ENCODE data around the gene C11orf71. TPM values are rescaled to one million over a fixed set of nuclear protein-coding genes. Genes with fewer than 3 reads are reported as not detected.
A peak's percentile ranks its signal among the peaks of the same experiment; 100 is the strongest.

The C11orf71 gene
- total and polyA plus RNA-seq, 11 donors = 2.3 to 13.4 (median 8.6) TPM

GRCh38 chr11:114367244-114367957 lies 32.9 kb downstream of the C11orf71 start:
- TF ChIP-seq CTCF (IDR thresholded peaks at IDR 0.05) (no peak), POLR2A (IDR thresholded peaks at IDR 0.05) (no peak)
- no peak overlapping the region for H3K27ac ChIP-seq

GRCh38 chr11:114366331-114367243 lies 33.7 kb downstream of the C11orf71 start:
- intact Hi-C loops (cut with DNase I) = no loop called here
- H3K4me3 ChIP-seq = no peak overlapping the region
- WGBS, 4 donors = 75 to 78% (median 77%) methylated on average over 13 of the region's 13 CpGs
- peaks cover 0 to 4% (median 0%) of the 10 kb centered on the region in 12 donors for H3K4me1 ChIP-seq
- DNase-seq (no peak), ATAC-seq (peak in 1 of 4 donors; percentile 57)
- H3K27me3 ChIP-seq = peaks cover 0 to 4% (median 0%) of the 10 kb centered on the region in 9 donors
- no peak overlapping the region for H3K27ac ChIP-seq
- peaks cover 0 to 4% (median 0%) of the 10 kb centered on the region in 12 donors for H3K9me3 ChIP-seq
- TF ChIP-seq POLR2A (IDR thresholded peaks at IDR 0.05) (no peak), CTCF (IDR thresholded peaks at IDR 0.05) (no peak)
- no peaks in the 10 kb centered on the region for H3K36me3 ChIP-seq

More at GRCh38 chr11:114367244-114367957, 32.9 kb downstream of the C11orf71 start:
- Histone ChIP-seq H3K4me3 (no peak overlapping the region), H3K36me3 (no peaks in the 10 kb centered on the region), H3K9me3 (no peaks in the 10 kb centered on the region), H3K4me1 (peaks cover 0 to 4% (median 0%) of the 10 kb centered on the region in 12 donors), H3K27me3 (peaks cover 0 to 4% (median 0%) of the 10 kb centered on the region in 9 donors)
- no peak for ATAC-seq
- no peak for DNase-seq
- WGBS, 4 donors = 62 to 72% (median 69%) methylated on average over 9 of the region's 9 CpGs
- intact Hi-C loops (cut with DNase I) = no loop called here

GRCh38 chr11:114362958-114363357 lies 37.4 kb downstream of the C11orf71 start:
- Histone ChIP-seq H3K4me1 (peaks cover 0 to 4% (median 0%) of the 10 kb centered on the region in 12 donors), H3K36me3 (no peaks in the 10 kb centered on the region), H3K9me3 (peaks cover 0 to 10% (median 0%) of the 10 kb centered on the region in 12 donors), H3K4me3 (no peak overlapping the region), H3K27me3 (no peaks in the 10 kb centered on the region), H3K27ac (no peak overlapping the region)
- intact Hi-C loops (cut with DNase I) = no loop called here
- ATAC-seq = no peak
- WGBS, 4 donors = 60 to 69% (median 64%) methylated on average over 3 of the region's 3 CpGs
- TF ChIP-seq CTCF (IDR thresholded peaks at IDR 0.05) = no peak
- DNase-seq = no peak

- no peak for ATAC-seq
- TF ChIP-seq CTCF (IDR thresholded peaks at IDR 0.05) = no peak
- TF ChIP-seq POLR2A (IDR thresholded peaks at IDR 0.05) = no peak
- peaks cover 0 to 10% (median 0%) of the 10 kb centered on the region in 12 donors for H3K9me3 ChIP-seq
- 83 to 94% (median 89%) methylated on average over 4 of the region's 4 CpGs for WGBS, 4 donors
- H3K36me3 ChIP-seq = no peaks in the 10 kb centered on the region
- H3K4me1 ChIP-seq = peaks cover 0 to 1% (median 0%) of the 10 kb centered on the region in 12 donors
- H3K27ac ChIP-seq = no peak overlapping the region
- H3K4me3 ChIP-seq = no peak overlapping the region
- no peaks in the 10 kb centered on the region for H3K27me3 ChIP-seq
- DNase-seq = no peak
- intact Hi-C loops (cut with DNase I) = no loop called here
Observed at GRCh38 chr11:114362326-114362725, 38.0 kb downstream of the C11orf71 start.
